HuH-7.5 (cell line): Measurements from ENCODE around the gene MAPK4.

Experiments used
- DNase-seq: peaks from one replicate; pipeline ENCODE4 v3.0.0; 2011; ENCODE audit warnings: low spot score

Gene MAPK4

DNA sequence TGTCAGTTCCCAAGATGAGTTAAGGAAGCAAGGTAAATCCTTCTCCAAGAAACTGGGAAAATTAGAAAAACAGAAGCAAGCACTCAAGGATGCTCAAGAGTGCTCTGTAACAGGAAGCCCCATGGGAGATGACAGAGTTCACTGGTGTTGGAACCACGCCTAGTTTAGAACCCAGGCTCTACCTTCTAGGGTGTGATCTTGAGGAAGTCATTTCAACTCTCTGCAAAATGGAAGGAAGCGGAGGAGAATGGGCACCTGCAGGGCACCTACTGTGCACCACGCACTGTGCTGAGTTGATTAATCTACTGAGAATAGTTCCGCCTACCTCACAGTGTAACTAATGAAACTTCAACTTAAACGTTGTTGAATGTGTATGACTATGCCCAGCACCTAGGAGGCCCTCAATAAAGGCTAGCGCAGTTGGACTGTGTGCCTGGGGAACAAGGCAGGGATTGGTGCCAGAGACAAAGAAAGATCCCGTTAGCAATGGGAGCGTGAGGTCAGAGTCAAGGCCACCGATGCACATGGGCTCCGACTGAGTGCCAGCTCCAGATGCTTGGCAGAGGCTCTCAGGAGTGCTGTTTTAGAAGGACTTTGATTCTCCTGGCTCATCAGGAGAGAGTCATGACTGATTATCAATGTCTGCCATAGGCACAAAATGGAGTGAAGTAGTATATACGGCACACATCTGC, 93.7 kb downstream of the MAPK4 start:
- no peak for DNase-seq

DNA sequence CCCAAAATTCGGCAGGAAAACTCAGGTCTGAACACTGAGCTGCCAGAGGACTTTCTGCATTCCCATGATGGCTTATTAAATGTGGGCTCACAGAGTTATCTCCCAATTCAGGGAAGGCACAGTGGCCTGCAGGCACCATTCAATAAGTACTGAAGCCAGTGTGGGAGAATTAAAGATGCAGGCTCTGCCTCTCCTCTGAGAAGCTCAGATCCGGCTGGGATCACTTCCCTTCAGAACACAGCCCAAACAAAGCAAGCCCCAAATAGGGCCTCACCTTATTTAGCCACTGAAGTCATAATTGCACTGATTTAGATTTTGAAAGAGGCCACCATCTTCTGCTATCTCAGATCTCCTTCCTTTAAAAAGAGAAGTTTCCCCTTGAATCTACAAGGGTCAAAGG, 94.3 kb downstream of the MAPK4 start:
- DNase-seq = no peak

DNA sequence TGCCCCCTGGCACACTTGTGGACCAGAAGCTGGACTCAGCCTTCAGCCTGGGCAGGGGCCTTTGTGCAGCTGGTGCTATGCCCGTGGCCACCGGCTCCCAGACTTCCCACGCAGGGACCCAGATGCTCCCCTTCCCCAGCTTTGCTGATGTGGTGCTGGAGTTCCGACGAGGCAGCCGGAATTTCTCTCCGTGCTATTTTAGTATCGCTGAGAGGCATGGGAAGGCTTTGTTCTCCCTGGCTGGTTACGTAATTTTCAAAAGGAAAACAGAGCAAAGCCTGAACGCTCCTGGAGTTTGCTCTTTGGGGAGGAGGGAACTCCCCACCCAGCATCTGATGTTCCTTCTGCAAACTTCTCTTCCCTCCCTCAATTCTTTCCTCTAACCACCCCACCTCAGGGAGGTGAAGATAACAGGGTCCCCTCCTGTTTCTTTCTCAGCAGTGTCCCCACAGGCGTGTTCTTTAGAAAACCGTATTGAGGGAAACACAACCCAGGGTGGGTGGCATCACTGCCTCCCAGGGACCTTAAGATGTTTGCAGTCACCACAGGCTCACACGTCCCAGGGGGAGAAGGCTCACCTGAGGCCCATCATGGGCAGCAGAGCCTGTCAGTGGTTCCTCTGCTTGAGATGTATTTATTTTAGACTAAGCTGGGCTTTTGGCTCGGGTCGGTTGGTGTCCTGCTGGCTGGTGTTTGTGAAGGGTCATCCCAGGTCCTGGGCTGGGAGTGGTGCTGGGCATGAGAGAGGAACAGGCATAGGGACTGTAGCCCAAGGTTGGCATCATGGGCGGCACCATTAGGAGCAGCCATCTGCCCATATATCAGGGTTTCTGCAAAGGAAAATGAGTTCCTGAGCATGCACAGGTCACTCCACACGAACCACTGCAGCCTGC, 95.0 kb downstream of the MAPK4 start:
- no peak for DNase-seq

DNA sequence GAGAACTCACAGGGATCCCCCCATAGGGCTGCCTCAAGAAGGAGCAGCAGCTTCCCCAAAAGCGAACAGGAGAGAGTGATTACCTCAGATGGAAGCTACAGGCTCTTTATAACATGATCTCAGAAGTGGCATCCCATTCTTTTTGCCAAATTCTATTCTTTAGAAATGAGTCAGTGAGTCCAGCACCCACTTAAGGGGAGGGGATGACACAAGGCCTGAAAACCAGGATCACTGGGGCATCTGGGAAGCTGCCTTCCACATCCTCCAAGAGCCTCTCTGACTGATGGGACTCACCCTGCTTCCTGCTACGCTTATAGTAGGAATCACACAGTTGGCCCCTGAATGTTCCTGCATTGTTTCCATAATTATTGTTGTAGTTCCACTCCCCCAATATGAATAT, 96.5 kb downstream of the MAPK4 start:
- DNase-seq = no peak

DNA sequence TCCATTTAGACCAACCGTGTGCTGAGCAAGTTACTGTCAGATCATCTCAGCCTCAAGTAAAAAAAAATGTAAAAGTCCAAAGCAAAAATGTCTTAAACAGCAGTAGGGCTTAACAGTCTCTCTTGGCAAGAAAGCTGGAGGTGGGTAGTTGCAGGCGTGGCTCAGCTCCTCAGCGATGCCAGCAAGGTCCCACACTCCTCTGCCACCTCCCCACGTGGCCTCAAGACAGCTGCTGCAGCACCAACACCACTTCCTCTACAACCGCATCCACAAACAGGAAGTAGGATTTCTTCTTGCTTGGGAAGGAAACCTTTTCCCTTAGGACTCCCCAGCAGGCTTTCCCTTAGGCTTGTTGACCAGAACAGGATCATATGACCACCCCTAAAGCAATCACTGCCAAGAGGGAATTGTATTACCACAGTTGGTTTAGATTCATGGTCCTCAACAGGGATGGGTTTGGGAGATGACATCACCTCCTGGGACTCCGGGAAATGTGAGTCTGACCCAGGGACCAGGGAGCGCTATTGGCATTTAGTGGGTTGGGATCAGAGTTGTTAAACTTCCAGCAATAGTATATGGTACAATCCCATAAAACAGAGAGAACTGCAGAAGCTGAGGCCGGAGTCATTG, 97.1 kb downstream of the MAPK4 start:
- DNase-seq = no peak

DNA sequence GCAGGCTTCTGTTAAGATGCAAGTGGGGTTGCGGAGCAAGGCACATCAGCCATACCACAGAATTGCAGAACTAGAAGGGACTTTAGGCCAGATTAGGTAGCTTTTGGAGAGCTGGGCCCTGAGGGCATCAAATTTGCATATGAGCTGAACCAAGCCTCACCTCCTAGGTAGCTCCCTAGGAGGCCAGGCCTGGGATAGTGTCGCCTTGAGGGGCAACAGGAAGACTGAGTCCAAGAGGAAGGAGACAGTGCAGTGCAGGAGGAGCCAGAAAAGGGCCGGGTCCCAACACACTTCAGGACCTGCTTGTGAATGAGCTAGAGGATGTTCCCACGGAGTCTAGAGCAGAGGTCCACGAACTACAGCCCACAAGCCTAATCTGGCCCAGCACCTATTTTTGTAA, 98.7 kb downstream of the MAPK4 start:
- no peak for DNase-seq

DNA sequence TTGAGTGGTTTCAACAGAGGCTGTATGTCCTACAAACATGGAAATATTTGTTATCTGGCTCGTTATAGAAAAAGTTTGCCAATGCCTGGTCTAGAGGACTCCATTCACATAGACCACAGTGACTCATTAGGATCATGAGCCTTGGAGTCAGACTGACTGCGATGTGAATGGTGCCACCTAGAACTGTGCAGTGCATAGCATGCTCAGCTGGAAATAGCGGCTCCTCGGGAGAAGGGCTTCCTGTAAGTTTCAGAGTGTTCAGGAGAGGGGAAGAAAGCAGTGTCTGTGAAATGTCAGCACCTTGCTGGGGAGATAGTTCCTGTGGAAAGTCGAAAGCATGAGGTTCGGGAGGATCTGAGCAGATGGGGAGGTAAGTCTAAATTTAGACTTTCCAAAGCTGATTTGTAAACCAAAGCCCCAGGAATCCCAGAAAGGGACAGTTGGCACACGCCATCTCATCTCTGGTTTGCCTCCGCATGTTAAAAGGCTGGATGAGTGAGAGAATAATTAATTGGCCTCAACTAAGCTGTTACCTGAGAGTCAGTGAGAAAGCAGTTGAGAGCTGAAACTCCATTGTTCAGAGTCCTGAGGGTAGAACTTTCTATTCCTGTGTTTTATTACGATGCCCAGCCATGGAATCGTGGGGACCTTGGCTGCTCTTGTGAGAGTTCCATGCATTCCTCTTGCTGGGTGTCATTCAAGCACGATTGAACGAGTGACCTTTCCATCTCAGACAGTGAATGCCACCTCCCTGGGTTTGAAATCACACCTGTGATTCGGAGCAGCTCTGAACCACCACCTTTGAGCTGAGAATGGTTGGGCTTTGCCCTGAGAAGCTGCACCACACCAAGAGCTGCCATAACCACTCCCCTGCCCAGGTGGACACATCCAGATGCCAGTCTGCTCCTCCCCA, 99.5 kb downstream of the MAPK4 start:
- DNase-seq = no peak

DNA sequence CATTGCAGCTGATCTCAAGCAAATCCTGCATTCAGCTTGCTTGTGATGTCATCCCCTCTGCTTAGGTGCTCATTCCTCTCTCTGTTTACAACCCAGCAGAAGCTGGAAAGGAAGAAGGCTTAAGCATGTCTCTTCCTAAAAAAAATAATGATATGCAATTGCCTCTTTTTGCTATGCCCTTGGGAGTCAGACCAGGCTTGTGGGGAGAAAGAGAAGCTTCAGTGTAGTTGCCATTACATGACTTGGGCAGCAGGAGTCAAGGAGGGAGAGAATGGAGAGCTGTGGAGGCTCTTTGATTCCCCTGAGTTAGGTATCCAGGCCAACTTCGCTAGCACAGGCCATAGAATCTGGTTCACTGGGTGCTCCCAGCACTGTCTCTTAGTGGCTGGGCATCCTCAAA, 101.1 kb downstream of the MAPK4 start:
- DNase-seq = no peak

DNA sequence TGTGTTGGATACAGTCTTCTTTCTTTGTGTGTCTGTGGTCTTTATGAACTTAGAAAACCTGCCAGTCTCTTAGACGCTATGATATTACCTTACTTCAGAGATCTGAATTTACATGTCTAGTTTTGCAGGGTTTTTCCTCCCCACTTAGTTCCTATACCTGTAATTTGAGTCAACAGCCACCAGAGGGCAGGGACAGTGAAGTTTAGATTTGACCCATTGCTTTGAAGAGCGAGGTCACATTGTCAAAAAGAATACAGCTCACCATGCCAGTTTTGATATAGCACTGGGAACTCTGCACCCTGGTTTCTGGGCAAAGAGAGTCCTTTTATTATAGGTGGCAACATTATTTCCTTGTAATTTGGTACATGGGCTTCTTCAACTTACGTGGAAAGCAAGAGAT, 102.3 kb downstream of the MAPK4 start:
- DNase-seq = peak; percentile 60

DNA sequence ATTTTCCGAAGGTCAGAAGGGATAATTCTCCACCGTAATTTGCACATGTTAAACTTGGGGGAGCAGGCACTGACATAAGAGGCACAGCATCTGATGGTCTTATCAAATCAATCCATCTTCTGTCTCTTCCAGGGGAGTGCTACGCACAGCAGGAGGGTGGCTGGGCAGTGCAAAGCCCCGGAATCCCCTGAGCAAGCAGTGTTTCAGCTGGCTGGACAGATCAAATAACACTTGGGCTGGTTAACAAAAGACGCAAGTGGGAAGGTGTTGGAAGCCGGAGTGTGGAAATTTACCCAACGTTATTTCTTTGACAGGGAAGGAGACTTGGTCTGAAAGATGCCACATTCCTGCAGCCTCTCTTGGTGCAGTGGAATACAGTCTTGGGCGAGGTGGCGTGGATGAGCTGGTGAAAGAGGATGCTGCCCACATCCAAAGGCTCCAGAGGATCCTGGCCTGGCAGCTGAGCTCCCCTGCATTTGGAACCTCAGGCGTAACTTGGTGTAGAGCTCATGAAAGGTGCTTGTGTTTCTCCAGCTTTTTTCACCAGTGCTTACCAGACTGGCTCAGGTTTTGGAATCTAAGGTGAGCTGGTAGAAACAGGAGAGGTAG, 103.0 kb downstream of the MAPK4 start:
- no peak for DNase-seq

DNA sequence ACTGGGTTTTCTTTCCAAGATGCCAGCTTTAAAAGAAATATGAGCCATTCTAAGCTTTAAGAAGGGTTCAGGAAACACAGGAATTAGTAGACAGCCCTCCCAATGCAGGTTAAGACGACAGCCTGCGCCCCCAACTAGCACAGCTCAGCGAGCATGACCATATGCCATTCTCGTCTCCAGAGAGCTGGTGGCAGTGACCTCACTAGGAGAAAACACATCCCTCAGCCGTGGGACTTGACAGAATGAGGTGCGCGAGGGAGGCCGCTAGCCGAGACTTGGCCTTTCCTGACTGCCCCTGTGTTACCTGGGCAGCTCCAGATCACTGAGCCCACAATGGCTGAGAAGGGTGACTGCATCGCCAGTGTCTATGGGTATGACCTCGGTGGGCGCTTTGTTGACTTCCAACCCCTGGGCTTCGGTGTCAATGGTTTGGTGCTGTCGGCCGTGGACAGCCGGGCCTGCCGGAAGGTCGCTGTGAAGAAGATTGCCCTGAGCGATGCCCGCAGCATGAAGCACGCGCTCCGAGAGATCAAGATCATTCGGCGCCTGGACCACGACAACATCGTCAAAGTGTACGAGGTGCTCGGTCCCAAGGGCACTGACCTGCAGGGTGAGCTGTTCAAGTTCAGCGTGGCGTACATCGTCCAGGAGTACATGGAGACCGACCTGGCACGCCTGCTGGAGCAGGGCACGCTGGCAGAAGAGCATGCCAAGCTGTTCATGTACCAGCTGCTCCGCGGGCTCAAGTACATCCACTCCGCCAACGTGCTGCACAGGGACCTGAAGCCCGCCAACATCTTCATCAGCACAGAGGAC, 103.9 kb downstream of the MAPK4 start:
- no peak for DNase-seq

DNA sequence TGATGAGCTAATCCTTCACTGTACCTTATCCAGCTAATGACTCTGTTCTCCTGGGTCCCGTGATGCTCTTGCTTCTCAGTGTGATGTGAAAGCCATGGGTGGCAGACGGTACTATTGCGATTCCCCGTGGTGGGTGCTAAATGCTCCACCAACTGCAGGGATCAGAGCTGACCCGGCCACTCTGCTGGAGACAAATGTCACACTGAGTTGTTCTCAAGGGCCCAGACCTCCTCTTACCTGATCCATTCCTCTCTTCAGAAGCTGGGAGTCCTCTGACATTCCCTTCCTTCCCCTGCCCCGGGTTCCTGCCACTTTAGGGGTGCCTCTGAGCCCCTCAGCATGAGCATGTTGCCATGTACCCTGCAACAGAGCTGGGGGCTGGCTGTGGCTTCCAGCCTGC, 105.1 kb downstream of the MAPK4 start:
- DNase-seq = no peak

DNA sequence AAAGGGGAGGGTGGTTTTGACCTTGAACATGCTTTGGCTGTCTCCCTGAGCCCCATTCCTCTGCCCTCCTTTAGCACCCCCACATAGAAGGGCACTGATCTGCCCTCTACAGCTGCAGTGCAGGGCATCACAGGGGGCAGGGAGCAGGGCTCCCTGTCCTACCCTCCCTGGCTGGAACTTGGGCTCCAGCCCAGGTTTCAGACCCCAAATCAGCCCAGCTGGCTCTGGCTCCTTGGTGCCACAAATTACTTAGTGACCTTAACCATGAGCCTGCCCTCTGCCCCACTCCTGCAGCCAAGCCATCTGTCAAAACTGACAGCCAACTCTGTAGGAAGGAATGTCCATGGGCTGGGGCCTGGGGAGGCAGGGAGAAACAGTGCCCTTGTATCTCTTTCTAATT, 105.6 kb downstream of the MAPK4 start:
- DNase-seq = no peak

DNA sequence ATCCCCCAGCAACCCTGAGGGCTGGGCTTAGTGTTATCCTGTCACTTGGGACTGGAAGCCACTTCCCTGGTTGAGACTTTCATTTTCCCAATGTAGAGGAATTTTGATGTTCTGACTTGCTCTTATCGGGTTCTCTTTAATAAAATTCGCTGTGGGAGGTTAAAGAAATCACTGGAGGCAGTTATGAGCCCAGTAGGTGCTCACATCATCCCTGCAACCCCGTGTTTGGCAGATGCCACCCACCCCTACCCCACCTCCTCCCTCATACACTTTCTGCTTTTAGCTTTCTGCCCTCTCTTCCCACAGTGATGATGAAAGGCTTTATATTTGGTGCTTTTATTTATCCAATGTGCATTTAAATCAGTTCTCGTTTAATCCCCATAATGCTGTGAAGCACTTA, 106.6 kb downstream of the MAPK4 start:
- DNase-seq = no peak

DNA sequence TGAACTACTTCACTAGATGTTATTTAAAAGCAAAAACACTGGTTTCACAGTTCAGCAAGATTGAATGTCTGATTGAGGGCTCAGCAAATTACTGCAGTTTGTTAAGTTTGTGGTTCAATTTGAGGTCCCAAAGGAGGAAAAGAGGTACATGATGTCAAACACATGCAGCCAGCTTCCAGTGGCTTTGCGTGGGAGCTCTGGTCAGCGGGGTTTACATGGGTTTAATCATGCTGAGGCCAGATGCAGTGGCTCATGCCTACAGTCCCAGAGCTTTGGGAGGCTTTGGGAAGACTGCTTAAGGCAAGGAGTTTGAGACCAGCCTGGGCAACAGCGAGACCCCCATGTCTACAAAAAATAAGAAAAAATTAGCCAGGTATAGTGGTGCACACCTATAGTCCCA, 111.5 kb downstream of the MAPK4 start:
- DNase-seq = no peak

DNA sequence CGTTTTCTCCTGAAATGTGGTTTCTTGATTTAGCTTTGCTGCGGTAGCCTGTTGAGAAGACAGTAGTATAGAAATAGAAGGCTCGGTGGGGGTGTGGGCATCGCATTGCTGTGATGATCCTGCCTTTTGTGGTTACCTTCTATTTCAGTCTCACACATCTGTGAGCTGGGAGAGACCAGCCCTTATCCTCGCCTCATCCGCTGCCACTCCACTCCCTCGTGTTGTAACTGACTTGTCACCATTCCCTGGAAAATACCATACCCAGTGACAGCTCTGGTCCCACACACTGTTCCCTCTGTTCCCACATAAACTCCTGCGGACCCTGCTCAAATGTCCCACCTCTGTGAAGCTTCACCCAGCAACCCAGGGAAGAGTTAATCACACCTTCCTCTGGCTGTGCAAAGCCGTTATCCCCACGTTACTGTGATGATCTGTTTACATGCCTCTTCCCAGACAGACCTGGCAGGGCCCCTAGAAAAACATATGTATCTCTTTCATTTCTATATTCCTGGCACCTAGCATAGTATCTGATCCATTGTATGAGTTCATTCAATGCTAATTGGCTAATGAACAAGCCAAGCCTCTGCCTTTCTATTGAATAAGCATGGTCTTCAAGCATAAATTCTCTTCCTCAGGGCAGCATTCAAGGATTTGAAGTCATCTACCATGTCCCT, 114.6 kb downstream of the MAPK4 start:
- no peak for DNase-seq

DNA sequence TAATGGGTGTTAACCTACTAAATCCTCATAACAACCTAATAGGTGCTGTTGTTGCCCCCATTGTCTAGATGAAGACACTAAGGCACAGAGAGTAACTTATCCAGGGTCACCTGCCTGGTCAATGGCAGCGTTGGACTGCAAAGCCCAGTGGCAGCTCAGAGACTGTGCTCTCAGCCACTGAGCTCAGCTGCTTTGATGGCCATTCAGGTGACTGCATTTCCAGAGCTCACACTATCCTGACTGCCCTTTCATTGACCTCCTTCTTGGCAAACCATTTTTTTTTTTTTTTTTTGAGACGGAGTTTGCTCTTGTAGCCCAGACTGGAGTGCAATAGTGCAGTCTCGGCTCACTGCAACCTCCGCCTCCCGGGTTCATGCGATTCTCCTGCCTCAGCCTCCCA, 115.2 kb downstream of the MAPK4 start:
- no peak for DNase-seq

DNA sequence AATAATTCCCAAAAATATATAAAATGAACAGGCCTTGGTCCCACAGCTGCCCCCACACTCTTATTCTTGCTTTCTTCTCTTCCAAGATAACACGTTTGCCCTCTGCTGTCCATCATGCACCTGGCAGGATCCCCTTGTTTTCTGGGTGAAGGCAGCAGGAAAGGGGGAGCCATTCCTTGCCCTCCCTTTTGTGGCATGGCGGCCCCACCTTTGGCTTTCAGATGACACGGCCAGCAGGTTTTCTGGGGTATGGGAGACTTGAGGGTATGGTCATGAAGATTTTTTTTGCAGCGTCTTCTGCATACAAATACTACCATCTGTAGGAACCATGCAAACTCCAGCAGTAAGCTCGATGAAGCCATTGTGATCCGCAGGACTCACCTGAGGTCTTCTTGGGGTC, 118.8 kb downstream of the MAPK4 start:
- DNase-seq = no peak

DNA sequence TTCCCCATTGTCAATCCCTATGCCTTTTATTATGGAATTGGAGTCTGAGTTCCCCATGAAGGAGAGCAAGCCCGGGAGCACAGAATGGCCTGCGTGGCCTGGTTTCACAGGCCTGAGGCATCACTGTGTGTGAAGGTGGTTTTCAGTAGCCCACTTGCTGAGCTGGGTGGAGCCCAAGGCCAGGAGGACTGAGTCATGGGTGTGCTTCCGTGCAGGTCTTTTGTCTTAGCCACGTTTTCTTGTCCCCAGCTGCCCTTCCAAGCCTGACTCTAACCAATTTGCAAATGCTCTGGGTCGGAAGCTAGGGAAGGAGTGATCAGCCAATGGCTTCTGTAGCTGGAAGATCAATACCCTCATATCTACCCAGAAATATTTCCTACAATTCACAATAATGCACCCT, 119.2 kb downstream of the MAPK4 start:
- no peak for DNase-seq

DNA sequence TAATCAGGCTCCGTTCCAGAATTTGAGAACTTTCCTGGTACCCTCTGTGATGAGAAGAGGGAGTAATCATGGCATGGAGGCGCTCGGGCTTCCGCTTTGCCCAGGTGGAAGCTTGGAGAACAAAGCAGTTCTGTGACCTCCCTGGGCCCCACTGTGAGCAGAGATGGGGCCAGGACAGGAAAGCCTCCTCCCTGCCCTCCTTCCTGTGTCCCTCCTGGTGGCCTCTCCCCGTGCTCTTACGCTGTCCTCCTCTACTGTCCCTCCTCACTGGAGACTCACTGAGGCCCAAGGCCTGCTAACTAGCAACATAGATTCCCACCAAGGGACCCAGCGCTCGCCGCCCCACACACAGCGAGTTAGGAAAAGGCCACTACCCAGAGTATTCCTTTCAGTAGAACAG, 119.8 kb downstream of the MAPK4 start:
- no peak for DNase-seq
